Measurements from ENCODE around the gene METTL21C.

- TF ChIP-seq, protein P1, sequence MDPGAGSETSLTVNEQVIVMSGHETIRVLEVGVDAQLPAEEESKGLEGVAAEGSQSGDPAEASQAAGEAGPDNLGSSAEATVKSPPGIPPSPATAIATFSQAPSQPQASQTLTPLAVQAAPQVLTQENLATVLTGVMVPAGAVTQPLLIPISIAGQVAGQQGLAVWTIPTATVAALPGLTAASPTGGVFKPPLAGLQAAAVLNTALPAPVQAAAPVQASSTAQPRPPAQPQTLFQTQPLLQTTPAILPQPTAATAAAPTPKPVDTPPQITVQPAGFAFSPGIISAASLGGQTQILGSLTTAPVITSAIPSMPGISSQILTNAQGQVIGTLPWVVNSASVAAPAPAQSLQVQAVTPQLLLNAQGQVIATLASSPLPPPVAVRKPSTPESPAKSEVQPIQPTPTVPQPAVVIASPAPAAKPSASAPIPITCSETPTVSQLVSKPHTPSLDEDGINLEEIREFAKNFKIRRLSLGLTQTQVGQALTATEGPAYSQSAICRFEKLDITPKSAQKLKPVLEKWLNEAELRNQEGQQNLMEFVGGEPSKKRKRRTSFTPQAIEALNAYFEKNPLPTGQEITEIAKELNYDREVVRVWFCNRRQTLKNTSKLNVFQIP (CRISPR knock-in tag; IDR thresholded peaks at IDR 0.05; ENCODE audit: borderline replicate concordance, low read depth), result no peak
- TF ChIP-seq PATZ1 (CRISPR knock-in tag; IDR thresholded peaks at IDR 0.05; ENCODE audit: borderline replicate concordance), result no peak
- no peak for TF ChIP-seq CSRNP3 (CRISPR knock-in tag; IDR thresholded peaks at IDR 0.05)
- no peak for TF ChIP-seq GLIS3 (CRISPR knock-in tag; IDR thresholded peaks at IDR 0.05)
- no peak for TF ChIP-seq ARNTL (CRISPR knock-in tag; IDR thresholded peaks at IDR 0.05; ENCODE audit: borderline replicate concordance, low read depth)
- TF ChIP-seq ZFP30 (CRISPR knock-in tag; IDR thresholded peaks at IDR 0.05), result no peak
- TF ChIP-seq ISL1 (CRISPR knock-in tag; IDR thresholded peaks at IDR 0.05), result no peak
- no peak for TF ChIP-seq ESRRG (CRISPR knock-in tag; IDR thresholded peaks at IDR 0.05)
- no peak for TF ChIP-seq ZFP3 (CRISPR knock-in tag; IDR thresholded peaks at IDR 0.05)
- TF ChIP-seq RARB (CRISPR knock-in tag; IDR thresholded peaks at IDR 0.05), result no peak
- no peak for TF ChIP-seq TOX (CRISPR knock-in tag; IDR thresholded peaks at IDR 0.05; ENCODE audit: borderline replicate concordance)
- TF ChIP-seq PPARA (CRISPR knock-in tag; IDR thresholded peaks at IDR 0.05; ENCODE audit: borderline replicate concordance), result no peak
Measured at GRCh38 chr13:102709536-102709935, 14.7 kb upstream of the METTL21C start.

All from SK-N-SH treated with all-trans-retinoic acid at 6 μM for 48 hours (cell line).